Measurements from ENCODE around the gene CLCN1.

GRCh38 chr7:143321734-143322133 is 5.8 kb downstream of the CLCN1 start:
- TF ChIP-seq POLR2A (IDR thresholded peaks at IDR 0.05) (no peak), CTCF (IDR thresholded peaks at IDR 0.05) (no peak)

All from vagina (tissue), 2 donors.